Stimulated activated CD4-positive, alpha-beta T cell treated with anti-CD3 and anti-CD28 coated beads, Interleukin-1b, Interleukin-23, amount 100 ng/mL, for 4 hours (primary cell): ENCODE results near the gene CCDC63.

ENCODE experiments used
- DNase-seq, 2 donors: peaks; one replicate each; pipeline ENCODE4 v3.0.0-alpha.2; 2020; ENCODE audit warnings: low read depth in 2 of 2

The CCDC63 gene

DNA sequence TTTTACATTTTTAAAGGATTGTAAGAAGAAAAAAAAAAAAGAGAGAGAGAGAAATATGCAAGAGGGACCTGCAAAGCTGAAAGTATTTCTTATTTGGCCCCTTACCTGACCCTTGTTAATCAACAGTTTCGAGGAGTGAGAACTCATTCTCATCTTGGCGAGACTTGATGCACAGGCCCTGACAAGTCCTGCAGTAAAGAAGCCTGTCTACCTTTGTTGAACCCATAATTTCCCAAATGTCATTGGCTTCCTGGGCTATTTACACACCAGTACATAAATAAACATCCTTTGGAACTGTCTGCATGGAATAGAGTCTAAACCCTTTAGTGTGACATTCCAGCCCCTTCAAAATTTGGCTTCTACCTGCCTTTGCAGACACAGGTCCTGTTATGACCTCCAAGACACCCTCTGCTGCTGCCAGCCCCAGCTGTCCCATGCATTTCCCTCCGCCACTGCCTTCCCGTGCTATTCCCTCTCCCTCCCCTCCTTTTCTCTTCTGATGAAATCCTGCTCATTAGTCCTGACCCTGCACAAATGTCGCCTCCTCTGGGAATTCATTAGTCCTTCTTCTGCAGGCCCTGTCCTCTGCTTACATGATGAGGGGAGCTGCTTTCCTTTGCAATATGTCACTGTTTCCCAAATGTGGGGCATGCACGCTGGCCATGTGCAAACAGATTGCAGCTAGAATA lies 38.5 kb downstream of the CCDC63 start:
- DNase-seq, result no peak

DNA sequence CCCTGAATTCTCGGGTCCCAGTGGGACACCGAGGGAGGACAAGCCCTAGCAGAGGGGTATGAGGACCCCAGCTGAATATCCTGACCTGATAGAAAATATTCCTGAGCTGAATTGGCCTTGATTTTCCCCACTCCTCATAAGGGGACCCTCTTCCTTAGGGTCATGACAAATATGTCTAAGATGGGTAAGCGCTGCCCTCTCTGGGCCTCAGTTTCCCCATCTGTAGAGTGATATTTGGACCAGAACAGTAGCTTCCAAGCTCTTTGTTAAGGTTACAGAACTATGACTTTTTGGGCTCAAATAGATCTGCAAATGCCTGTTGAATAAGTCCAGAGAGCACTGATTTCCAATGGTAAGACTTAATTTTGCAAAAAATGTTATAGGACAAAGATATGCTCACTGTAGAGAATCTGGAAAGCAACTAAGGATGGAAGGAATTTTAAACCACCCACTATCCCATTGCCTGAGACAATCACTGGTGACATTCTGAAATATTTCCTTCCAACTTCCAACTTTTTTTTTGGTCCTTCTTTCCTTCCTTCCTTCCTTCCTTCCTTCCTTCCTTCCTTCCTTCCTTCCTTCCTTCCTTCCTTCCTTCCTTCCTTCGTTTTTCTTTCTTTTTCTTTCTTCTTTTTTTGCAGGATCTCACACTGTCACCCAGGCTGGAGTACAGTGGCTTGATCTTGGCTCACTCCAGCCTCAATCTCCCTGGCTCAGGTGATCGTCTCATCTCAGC lies 41.6 kb downstream of the CCDC63 start:
- no peak for DNase-seq

DNA sequence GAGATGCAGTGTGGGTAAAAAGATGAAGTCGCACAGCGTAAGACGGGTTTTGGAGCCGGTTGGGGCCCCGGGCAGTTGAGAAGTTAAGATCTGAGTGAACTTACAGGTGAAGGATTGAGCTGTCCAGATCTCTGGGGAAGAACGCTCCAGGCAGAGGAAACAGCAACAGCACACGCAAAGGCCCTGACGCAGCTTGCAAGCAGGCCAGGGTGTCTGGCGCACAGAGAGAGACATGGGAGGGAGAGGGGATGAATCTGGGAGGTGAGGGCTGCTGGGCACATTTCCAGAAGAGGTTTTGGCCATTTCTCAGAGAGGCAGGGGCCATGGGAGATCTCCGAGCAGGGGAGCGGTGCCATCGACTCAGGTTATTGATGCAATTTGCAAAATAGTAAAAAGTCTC lies 42.6 kb downstream of the CCDC63 start:
- DNase-seq, result no peak

DNA sequence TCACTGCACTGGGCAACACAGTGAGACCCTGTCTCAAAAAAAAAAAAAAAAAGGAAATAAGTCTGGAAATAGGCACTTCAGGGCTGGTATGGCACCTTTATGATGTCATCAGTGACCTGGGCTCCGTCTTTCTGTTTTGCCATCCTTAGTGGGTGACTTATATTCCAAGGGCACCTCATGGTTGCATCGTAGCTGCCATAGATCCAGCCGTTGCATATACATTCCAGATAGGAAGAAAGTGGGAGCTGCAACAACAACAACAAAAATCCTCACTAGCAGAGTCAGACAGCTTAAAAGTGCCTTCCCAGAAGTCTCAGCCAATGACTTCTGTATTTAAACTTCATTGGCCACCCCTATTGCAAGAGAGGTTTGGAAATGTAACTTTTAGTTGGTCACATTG lies 47.2 kb downstream of the CCDC63 start:
- DNase-seq, result no peak

DNA sequence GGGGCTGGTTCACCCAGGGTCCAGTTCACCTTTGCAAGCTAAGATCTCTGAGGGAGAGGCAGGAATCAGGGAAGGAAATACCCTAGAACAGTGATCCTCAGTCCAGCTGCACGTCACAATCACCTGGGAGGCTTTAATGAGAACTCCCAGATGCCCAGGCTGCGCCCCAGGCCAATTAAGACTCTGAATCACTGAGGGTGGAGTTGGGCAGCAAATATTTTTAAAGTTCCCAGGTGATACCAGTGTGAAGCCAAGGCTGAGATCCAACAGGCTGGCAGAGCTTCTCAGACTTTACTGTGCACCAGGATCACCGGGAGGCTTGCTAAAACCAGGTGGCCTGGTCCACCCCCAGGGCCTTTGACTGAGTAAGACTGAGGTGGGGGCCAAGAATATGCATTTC lies 49.8 kb downstream of the CCDC63 start:
- no peak for DNase-seq

DNA sequence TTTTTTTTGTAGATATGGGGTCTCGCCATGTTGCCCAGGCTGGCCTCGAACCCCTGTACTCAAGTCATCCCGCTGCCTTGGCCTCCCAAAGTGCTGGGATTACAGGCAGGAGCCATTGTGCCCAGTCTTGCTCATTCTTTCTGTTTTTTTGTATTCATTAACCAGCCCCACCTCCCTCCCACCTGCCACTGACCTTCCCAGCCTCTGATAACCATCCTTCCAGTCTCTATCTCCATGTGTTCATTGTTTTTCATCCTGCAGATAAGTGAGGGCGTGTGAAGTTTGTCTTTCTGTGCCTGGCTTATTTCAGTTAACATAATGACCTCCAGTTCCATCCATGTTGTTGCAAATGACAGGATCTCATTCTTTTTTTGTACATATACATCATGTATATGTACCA lies 54.6 kb downstream of the CCDC63 start:
- no peak for DNase-seq

DNA sequence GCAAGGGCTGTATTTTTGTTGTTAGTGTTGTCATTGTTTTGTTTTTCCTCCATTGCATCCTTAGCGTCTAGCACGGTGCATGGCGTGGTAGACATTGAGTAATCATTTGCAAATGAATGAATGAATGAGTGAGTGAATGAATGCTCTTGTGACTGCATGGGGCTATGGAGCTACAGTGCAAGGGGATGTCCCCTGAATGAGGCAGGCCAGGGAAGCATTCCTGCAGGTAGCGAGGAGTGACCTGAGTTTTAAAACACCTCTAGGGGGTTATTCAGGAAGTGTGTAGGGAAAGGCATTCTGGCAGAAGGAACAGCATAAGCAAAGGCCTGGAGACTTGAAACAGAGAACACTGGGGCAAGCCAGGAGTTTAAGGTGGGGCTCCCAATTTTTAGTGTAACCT lies 56.7 kb downstream of the CCDC63 start:
- no peak for DNase-seq

DNA sequence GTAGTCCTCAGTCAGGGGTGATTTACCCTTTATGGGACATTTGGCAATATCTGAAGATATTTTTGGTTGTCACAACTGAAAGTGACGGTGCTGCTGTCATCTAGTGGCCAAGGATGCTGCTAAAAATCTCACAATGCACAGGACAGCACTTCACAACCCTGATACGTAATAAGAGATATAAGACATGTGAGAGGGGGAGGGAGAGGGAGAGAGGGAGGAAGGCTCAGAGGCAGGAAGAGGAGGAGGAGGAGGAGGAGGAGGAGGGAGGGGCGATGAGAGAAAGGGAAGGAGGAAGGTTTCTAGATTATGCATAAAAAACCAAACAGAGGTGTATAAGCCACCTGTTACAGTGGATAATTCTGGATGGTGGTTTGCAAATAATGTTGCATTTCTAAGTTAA lies 59.3 kb downstream of the CCDC63 start:
- no peak for DNase-seq

DNA sequence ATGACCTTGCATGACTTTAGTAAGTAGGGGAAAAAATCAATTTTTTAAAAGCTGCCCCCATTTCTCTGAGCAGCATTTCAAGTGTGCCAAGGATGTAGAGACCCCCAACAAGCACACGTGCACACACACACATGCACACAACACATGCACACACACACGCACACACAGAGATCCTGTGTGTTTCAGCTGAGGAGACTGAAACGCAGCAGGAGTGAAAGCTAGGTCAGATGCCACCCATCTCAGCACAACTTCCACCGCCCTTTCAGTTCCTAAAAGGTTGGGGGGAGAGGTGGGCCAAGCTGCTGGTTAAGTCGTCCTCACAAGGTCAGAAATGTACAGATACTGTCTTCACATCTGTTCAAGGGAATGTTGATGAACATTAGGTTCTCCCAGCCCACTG lies 59.7 kb downstream of the CCDC63 start:
- no peak for DNase-seq

DNA sequence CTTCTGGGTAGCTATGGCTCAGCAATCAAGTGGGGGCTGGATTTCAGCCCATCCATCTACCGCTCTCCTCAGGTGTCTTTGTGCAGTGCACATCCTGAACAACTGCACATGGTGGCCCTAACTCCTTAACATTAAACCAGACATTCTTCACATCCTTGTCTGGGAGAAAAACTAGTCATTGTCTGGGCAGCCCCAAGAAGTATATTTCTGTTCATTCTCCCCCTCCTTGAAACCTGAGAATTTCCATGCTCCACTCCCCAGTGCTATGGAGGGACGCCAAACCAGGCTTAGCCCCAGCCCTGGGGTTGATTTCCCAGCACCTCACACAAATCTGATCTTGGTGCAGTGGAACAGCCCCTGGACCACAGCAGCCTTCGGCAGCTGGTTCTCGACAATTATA lies 60.2 kb downstream of the CCDC63 start:
- no peak for DNase-seq

DNA sequence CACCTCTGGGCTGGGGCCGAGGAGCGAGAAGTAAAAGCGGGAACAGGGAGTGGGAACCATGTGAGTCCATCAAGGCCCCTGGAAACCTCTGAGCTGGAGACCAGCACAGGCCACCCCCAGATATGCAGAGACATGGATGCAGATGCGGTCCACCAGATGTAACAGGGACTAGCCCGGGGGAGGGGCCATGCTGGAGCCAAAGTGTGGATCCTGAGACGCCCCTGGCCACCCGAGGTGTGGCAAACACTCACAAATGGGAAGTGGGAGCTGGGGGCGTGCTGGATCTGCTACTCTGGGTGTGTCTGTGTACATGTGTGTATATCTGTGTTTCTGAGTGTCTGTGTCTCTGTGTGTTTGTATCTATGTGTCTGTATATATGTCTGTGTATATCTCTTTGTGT lies 60.8 kb downstream of the CCDC63 start:
- DNase-seq, result no peak

DNA sequence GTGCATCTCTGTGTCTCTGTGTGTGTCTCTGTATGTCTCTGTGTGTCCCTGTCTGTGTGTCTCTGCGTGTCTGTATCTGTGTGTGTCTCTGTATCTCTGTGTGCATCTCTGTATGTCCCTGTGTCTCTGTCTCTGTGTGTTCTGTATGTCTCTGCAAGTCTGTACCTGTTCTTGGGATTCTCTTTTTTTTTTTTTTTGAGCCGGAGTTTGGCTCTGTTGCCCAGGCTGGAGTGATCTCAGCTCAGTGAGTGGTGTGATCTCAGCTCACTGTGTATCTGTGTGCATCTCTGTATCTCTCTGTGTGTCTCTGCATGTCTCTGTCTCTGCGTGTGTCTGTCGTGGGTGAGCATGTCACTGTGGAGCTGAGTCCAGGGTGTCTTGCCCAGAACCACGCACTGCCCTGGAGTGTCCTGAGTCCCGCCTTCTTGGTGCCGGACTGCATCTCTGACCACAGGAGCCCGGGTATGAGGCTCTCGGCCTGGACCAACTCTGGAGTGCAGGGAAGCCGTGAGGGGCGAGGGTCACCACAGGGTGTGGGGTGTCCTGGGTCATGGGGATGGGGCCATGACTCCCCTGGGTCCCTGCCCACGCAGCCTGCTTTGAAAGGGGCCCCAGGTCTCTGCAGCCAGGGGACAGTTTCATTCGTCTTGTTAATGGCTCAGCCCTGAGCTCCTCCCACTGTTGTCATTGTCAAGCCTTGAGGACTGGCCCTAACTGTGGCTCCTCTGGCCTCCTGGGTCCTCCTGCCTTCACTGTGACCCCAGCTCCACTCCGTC lies 61.8 kb downstream of the CCDC63 start:
- no peak for DNase-seq

DNA sequence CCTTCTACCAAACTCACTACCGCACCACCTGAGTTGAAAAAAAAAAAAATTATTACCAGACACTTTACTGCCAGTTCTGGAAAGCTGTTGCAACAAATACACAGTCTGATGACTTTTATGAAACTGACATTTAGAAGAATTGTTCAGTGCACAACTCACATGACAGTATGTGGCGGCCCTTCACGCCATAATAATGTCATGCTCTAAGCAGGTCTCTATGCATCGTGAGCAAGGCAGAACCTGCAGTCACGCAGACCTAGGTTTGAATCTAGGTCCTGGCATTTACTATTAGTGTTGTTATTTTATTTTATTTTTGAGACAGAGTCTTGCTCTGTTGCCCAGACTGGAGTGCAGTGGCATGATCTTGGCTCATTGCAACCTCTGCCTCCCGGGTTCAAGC lies 65.5 kb downstream of the CCDC63 start:
- DNase-seq, result no peak

DNA sequence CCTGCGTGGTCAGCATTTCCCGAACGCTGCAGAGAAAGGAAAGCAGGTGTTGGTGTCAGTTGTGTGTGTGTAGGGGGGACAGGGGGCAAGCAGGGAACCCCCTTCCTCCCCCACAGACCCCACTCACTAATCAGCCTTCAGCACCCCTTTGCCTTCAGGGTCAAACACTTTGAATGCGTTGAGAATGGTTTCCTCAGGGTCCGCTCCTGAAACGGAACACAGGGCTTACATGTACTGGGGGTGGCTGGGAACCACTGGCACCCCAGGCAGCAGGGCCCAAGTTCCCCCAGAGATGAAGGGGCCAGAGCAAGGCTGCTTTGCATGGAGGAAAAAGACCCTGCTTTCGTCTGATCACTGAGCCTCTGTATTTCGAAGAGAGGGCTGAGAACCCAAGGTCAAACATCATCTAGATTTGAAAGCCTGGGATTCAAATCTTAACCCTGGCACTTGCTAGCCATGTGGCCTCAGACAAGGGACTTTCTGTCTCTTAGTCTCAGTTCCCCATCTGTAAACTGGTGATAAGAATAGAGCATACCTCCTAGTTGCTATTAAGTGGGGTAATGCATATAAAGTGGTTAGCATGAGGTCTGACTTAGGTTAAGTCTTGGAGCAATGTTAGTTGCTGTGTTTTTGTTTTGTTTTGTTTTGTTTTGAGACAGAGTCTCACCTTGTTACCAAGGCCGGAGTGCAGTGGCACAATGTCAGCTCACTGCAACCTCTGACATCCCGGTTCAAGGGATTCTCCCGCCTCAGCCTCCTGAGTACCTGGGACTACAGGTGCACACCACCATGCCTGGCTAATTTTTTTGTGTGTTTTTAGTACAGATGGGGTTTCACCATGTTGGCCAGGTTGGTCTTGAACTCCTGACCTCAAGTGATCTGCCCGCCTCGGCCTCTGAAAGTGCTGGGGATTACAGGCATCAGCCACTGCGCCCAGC lies 66.6 kb downstream of the CCDC63 start:
- DNase-seq, result no peak

DNA sequence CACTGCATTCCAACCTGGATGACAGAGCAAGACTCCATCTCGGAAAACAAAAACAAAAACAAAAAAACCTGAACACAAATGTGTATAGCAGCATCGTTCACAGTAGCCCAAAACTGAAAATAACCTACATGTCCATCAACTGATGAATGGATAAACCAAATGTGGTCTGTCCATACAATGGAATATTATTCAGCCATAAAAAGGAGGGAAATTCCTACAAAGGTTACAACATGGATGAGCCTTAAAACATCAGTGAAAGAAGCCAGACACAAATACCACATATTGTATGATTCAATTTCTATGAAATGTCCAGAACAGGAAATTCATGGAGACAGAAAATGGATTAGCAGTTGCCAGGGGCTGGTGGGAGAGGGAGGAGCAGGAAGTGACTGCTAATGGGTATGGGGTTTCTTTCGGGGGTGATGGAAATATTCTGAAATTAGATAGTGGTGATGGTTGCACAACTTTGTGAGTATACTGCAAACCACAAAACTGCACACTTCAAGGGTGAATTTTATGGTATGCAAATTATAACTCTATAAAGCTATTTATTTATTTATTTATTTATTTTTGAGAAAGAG lies 69.6 kb downstream of the CCDC63 start:
- DNase-seq, result no peak

DNA sequence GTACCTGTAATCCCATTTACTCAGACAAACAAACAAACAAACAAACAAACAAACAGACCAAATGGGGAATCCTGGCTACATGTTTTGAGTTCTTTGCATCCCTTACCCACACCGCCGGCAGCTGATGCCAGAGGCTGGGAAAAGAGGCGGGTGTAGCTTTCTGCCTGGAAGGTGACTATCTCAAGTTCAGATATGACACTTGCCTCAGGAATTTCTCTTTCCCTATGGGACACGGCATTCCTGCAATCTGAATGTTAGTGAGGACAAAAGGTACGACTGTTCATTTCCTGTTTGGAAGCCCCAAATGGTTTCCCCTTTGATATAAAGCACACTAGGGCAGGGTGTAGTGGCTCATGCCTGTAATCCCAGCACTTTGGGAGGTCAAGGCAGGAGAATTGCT lies 70.7 kb downstream of the CCDC63 start:
- no peak for DNase-seq

DNA sequence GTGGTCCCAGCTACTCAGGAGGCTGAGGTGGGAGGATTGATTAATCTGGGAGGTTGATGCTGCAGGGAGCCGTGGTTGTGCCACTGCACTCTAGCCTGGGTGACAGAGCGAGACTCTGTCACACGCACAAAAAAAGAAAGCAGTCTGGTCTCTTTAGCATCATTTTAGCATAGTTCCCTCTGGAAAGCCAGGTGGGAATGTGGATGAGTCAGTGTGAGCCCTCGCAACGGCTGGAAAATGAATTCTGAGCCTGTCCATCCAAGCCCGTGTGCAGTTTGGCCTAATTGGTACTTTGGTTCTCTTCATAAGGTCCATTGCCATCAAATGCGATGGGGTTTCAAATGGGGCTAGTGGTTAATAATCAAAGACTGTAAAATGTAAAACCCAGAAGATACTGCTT lies 71.2 kb downstream of the CCDC63 start:
- no peak for DNase-seq

DNA sequence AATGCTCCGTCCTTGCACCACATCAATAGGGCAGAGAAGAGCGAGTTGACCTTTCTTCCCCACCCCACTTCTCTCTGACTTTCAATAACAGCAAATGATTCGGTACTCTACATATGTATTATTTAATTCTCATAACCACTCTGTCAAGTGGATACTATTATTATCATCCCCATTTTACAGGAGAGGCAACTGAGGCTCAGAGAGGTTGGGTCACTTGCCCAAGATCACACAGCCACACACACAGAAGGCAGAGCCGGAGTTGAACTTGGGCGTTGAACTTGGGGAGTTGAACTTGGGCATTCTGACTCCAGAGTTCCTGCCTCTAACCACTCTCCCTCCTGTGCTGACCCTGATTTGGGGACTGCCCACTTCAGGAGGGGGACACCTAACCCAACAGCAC lies 72.9 kb downstream of the CCDC63 start:
- no peak for DNase-seq

DNA sequence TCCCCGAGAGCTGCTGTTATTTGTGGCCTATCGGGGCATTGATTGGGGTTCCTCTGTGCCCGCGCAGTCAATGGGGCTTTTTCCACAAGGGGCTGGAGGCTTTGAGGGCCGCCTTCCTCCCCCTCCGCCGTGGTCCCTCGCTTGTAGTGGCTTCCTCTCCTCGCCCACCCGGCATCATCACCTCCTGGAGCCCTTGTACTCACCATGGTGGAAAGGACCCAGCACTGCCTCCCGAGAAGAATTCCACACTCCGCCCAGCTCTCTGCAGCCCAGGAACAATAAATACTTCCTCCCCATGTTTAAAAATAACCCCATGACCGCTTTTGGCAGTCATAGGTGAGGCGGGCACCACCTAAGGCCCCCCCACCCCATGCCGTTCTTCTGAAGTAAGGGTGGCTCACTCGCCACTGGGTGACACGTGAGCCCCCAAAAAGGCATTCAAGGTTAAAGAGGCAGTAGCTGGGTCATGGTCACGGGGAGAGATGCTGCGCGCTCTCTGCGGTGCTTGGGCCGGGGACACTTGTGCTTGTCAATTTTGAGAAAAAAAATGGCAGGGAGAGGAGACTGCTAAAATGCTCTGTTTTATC lies 73.6 kb downstream of the CCDC63 start, which contains the start of gene MYL2:
MYL2 (minus strand) TSS at position 256 of the 587 bp plus-strand sequence; CDS start at position 206, 50 bp downstream.
- no peak for DNase-seq

DNA sequence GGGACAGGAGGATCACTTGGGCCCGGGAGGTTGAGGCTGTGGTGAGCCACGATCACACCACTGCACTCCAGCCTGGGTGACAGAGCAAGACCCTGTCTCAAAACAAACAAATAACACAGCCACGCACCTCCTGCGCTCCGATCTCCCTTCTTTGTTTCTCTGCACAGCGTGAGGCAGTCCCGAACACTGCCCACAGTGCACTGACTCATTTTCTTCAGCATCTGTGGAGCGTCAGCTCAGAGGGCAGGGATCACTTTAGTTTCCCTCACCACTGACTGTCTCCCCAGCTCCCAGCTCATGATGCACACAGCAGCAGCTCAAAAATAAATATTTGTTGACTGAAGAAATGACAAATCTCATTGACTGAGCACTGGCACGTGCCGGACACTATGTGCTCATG lies 74.5 kb downstream of the CCDC63 start:
- DNase-seq, result no peak

DNA sequence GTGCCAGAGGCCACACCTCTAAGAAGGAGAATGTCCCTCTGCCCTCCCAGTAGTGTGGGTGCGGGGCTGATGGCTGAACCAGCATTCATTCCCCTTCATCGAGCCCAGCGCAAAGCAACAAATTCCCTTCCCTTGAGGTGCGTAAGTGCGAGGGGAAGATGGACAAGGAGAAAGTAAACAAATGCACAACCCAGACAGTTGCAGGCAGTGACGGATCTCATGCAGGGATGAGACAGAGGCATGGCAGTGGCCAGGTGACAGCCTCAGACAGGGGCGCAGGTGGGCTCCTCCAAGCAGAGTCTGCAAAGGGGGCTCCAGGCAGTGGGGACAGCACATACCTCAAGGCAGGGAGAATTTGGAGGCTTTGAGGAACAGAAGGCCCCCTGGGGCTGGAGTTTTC lies 75.9 kb downstream of the CCDC63 start:
- DNase-seq, result no peak
